ENCODE measurements around the gene CXCL11. TPM values are rescaled to one million over a fixed set of nuclear protein-coding genes. Genes with fewer than 3 reads are reported as not detected.

CXCL11 gene
- total and polyA plus RNA-seq, 2 experiments from 2014 or later, result 0.81 to 1.9 TPM

GRCh38 chr4:75985116-75985515 lies 50.8 kb downstream of the CXCL11 start (continued):
- TF ChIP-seq ETS1 (IDR thresholded peaks at IDR 0.05), result no peak
- no peak for TF ChIP-seq ZNF331 (CRISPR knock-in tag; IDR thresholded peaks at IDR 0.05; ENCODE audit: low read depth)
- no peak for TF ChIP-seq POLR2AphosphoS5 (IDR thresholded peaks at IDR 0.05; ENCODE audit: low read depth)
- no peak for TF ChIP-seq JUNB (IDR thresholded peaks at IDR 0.05; ENCODE audit: unreplicated experiment)

Other genes starting within 250 kb of the CXCL11 start
- gene PPEF2, start 133.6 kb downstream of the CXCL11 start, total RNA-seq (2014; rRNA removed; shearing (Covaris generic)), result 0.58 TPM in 1 of 2 replicates, not detected in the other
- not detected in 2 replicates for gene PPEF2, start 133.6 kb downstream of the CXCL11 start, polyA plus RNA-seq (2016; fragmentation: Nextera tagmentation; extraction: Ambion mirVana)
- gene NAAA, start 95.1 kb downstream of the CXCL11 start, total RNA-seq (2014; rRNA removed; shearing (Covaris generic)), result 36.6 and 38.1 TPM in 2 replicates
- 10.3 and 13.2 TPM in 2 replicates for gene NAAA, start 95.1 kb downstream of the CXCL11 start, polyA plus RNA-seq (2016; fragmentation: Nextera tagmentation; extraction: Ambion mirVana)
- gene SDAD1, start 45.1 kb downstream of the CXCL11 start, total RNA-seq (2014; rRNA removed; shearing (Covaris generic)), result 62.2 and 67.4 TPM in 2 replicates
- 193 and 252 TPM in 2 replicates for gene SDAD1, start 45.1 kb downstream of the CXCL11 start, polyA plus RNA-seq (2016; fragmentation: Nextera tagmentation; extraction: Ambion mirVana)
- gene CXCL9, start 28.6 kb downstream of the CXCL11 start, total RNA-seq (2014; rRNA removed; shearing (Covaris generic)), result not detected in 2 replicates
- gene CXCL9, start 28.6 kb downstream of the CXCL11 start, polyA plus RNA-seq (2016; fragmentation: Nextera tagmentation; extraction: Ambion mirVana), result not detected in 2 replicates
- not detected in 2 replicates for gene CXCL10, start 12.6 kb downstream of the CXCL11 start, total RNA-seq (2014; rRNA removed; shearing (Covaris generic))
- not detected in 2 replicates for gene CXCL10, start 12.6 kb downstream of the CXCL11 start, polyA plus RNA-seq (2016; fragmentation: Nextera tagmentation; extraction: Ambion mirVana)
- gene ART3, start 38.6 kb upstream of the CXCL11 start, total RNA-seq (2014; rRNA removed; shearing (Covaris generic)), result 0.87 and 1.2 TPM in 2 replicates
- gene ART3, start 38.6 kb upstream of the CXCL11 start, polyA plus RNA-seq (2016; fragmentation: Nextera tagmentation; extraction: Ambion mirVana), result 1.1 and 1.7 TPM in 2 replicates
- 117 and 118 TPM in 2 replicates for gene NUP54, start 112.3 kb upstream of the CXCL11 start, total RNA-seq (2014; rRNA removed; shearing (Covaris generic))
- 86.6 and 97.8 TPM in 2 replicates for gene NUP54, start 112.3 kb upstream of the CXCL11 start, polyA plus RNA-seq (2016; fragmentation: Nextera tagmentation; extraction: Ambion mirVana)
- gene SCARB2, start 177.8 kb upstream of the CXCL11 start, total RNA-seq (2014; rRNA removed; shearing (Covaris generic)), result 40.8 and 41.0 TPM in 2 replicates
- 15.4 and 17.7 TPM in 2 replicates for gene SCARB2, start 177.8 kb upstream of the CXCL11 start, polyA plus RNA-seq (2016; fragmentation: Nextera tagmentation; extraction: Ambion mirVana)
- 0.66 and 2.9 TPM in 2 replicates for gene FAM47E, start 215.7 kb upstream of the CXCL11 start, total RNA-seq (2014; rRNA removed; shearing (Covaris generic))
- gene FAM47E, start 215.7 kb upstream of the CXCL11 start, polyA plus RNA-seq (2016; fragmentation: Nextera tagmentation; extraction: Ambion mirVana), result 2.3 and 4.4 TPM in 2 replicates